ENCODE measurements around the gene S100B. TPM values are rescaled to one million over a fixed set of nuclear protein-coding genes. Genes with fewer than 3 reads are reported as not detected.

Gene S100B
- total and polyA plus RNA-seq, 2 of the 13 experiments (the other 11 are each of a cell fraction or from before 2014, with no cell fraction given): not detected

- TF ChIP-seq THYN1 (CRISPR knock-in tag; IDR thresholded peaks at IDR 0.05; ENCODE audit: borderline replicate concordance, low read depth) (no peak), ZNF274 (CRISPR knock-in tag; IDR thresholded peaks at IDR 0.05) (no peak), TRAFD1 (CRISPR knock-in tag; IDR thresholded peaks at IDR 0.05; ENCODE audit: borderline replicate concordance) (no peak), MYC (CRISPR knock-in tag; IDR thresholded peaks at IDR 0.05; ENCODE audit: borderline replicate concordance) (no peak), CSRNP2 (CRISPR knock-in tag; conservative IDR thresholded peaks at IDR 0.05; ENCODE audit: low read depth) (no peak), KDM1A (CRISPR knock-in tag; IDR thresholded peaks at IDR 0.05) (no peak), SATB2 (CRISPR knock-in tag; IDR thresholded peaks at IDR 0.05) (no peak), MNT (IDR thresholded peaks at IDR 0.05) (no peak), SALL2 (CRISPR knock-in tag; IDR thresholded peaks at IDR 0.05) (no peak), SAFB2 (CRISPR knock-in tag; IDR thresholded peaks at IDR 0.05; ENCODE audit: borderline replicate concordance, low read depth) (no peak), ZBTB10 (CRISPR knock-in tag; IDR thresholded peaks at IDR 0.05; ENCODE audit: borderline replicate concordance) (no peak), CEBPB (IDR thresholded peaks at IDR 0.05; ENCODE audit: borderline replicate concordance, low read depth, low read length) (peak; percentile 60; the same call in 1 of the 2 replicates), PCBP2 (optimal IDR thresholded peaks at IDR 0.05; ENCODE audit: low read depth, low read length, poor library complexity, severe bottlenecking) (no peak), SMYD3 (CRISPR knock-in tag; IDR thresholded peaks at IDR 0.05) (no peak), RAD21 (CRISPR knock-in tag; IDR thresholded peaks at IDR 0.05) (no peak), ZNF652 (CRISPR knock-in tag; IDR thresholded peaks at IDR 0.05; ENCODE audit: borderline replicate concordance, low read depth) (no peak), ZNF362 (CRISPR knock-in tag; IDR thresholded peaks at IDR 0.05; ENCODE audit: borderline replicate concordance) (peak; percentile 62; the same call in 1 of the 2 replicates), FOXA1 (IDR thresholded peaks at IDR 0.05) (no peak), FOXA1 (CRISPR knock-in tag; IDR thresholded peaks at IDR 0.05) (peak; percentile 23; the same call in 1 of the 2 replicates), ZNF644 (CRISPR knock-in tag; IDR thresholded peaks at IDR 0.05; ENCODE audit: low read depth) (0 out of 2 replicates have a peak, but pooled peaks have one; percentile 17)
These were observed 22.2 kb upstream of the S100B start (continued) for GRCh38 chr21:46626975-46627501.

Measured in HepG2 (cell line).